ENCODE measurements around the gene GPR139. TPM values are rescaled to one million over a fixed set of nuclear protein-coding genes. Genes with fewer than 3 reads are reported as not detected.

The GPR139 gene
- not detected for total RNA-seq

DNA sequence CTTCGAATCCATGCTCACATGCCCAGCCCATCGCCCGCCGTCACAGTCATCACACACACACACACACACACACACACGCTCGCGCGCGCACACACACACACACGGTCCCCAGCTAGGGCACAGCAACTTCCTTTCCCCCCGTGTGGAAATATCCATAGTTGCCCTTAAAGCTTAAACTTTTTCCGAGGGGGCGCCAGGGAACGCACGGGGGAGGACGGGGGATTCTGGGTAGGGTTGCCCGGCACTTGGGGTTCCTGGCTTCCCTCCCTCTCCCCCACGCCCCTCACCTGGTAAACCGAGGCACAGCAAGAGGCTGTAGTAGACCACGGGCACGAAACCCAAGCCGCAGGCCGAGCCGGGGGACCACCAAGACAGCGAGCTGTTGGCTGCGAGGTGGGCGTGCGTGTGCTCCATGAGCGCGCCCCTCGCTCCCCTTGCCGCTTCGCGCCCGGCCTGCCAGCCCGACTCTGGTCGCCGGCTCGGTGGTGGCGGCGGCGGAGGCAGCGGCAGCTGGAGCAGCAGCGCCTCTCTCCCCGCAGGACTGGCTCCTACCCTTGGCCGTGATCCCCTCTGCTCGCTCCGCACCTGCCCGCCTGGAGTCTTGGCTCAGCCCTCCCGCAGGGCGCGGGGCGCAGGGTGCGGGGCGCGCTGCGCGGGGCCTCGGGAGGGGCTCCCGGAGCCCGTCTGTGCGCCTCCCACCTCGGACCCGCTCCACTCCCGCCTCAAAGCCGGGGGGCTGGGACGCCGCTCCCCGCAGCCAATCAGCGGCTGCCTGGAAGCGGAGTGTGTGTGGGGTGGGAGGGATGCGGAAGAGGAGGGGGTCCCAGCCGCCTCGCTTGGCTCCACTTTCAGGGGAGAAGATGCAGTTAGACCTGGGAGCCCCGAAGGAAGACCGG, at the start of gene GPR139:
TSS of gene GPR139 (minus strand) at position 688 of the 896 bp plus-strand sequence. CDS start at position 414, 274 bp downstream.
- H3K9me3 Mint-ChIP-seq, result no peaks in the 10 kb centered on the region
- no peak for DNase-seq
- no peaks in the 10 kb centered on the region for H3K36me3 Mint-ChIP-seq
- H3K4me3 Mint-ChIP-seq, result no peak within 1 kb of the TSS
- H3K27ac Mint-ChIP-seq, result no peak within 1 kb of the TSS
- H3K27me3 Mint-ChIP-seq, result peaks cover 42% of the 10 kb centered on the region
- H3K4me1 Mint-ChIP-seq, result no peaks in the 10 kb centered on the region

DNA sequence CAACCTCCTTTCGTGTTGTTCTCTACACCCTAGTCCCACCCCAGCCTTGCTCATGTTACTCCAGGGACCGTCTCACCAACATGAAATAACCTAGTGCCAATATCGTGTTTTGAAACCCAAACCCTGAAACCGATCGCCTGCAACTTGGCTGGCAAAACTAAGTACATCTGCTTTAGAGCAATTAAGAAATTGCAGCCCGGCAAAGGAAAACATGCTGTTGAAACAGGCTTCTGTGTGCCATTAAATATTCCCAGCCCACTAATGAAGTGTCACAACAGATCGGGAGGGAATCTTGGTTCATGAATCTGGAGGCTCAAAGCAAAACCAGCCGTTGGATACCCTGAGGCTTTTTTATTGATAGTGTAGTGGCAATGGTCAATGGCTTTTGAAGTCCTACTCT, 48.3 kb upstream of the GPR139 start:
- Mint-ChIP-seq H3K9me3 (peaks cover 17% of the 10 kb centered on the region), H3K36me3 (no peaks in the 10 kb centered on the region), H3K27me3 (peaks cover 3% of the 10 kb centered on the region), H3K4me3 (no peak overlapping the region), H3K4me1 (no peaks in the 10 kb centered on the region), H3K27ac (no peak overlapping the region)
- no peak for DNase-seq

DNA sequence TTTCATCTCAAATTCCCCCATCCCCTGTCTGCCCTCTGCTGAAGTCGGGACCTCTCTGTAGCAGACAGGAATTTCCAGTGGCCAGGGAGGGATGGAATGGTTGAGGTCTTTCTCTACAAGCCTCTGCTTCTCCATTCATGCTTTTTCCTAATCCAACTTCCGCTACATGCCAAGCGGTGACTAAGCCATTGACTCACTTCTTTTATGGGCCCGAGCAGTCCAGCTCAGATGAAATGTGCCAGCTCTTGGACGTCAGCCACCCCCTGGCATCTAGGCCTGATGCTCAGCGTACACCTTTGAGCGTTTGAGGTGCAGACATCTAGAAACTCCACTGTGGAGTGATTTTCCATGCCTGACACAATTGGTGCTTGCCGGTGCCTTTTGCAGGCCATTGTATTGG, 40.7 kb upstream of the GPR139 start:
- H3K4me3 Mint-ChIP-seq, result no peak overlapping the region
- DNase-seq, result no peak
- H3K27ac Mint-ChIP-seq, result no peak overlapping the region
- no peaks in the 10 kb centered on the region for H3K9me3 Mint-ChIP-seq
- H3K27me3 Mint-ChIP-seq, result peaks cover 3% of the 10 kb centered on the region
- no peaks in the 10 kb centered on the region for H3K4me1 Mint-ChIP-seq
- H3K36me3 Mint-ChIP-seq, result no peaks in the 10 kb centered on the region

DNA sequence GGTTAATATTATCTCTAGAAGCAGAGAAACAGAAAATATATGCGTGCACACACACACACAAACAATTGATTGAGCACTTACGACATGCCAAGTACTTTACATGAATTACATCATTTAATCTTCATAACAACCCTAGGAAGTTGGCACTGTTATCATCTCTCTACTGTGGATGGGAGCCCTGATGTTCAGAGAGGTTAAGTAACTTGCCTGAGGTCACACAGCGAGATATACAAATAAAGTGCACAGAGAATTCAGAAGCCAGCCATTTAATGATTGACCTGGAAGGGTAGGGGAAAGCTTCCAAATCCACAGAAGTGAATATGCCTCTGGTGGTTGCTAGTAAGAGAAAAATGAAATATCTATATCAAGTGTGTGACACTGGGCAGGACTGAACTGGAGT, 37.5 kb upstream of the GPR139 start:
- Mint-ChIP-seq H3K9me3 (no peaks in the 10 kb centered on the region), H3K4me3 (no peak overlapping the region), H3K27ac (no peak overlapping the region), H3K36me3 (no peaks in the 10 kb centered on the region), H3K27me3 (no peaks in the 10 kb centered on the region), H3K4me1 (no peaks in the 10 kb centered on the region)
- no peak for DNase-seq

DNA sequence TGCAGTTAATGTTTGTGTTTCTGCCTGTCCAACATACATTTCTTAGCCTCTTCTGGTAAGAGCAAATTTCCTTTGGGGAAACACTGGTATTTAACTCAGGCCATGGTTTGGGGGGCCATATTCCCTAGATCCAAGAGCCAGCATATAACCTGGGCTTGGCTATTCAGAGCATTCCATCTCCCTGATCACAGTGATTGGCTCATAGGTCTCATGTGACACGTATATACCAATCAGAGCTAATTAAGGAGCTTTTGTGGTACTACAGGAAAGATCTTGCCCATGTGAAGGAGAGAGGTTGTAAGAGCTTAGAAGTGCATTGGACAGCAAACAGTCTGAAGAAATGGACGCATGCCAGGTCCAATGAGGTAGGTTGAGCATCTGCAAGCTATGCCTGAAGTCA, 33.4 kb upstream of the GPR139 start:
- no peaks in the 10 kb centered on the region for H3K9me3 Mint-ChIP-seq
- no peaks in the 10 kb centered on the region for H3K27me3 Mint-ChIP-seq
- no peak overlapping the region for H3K27ac Mint-ChIP-seq
- DNase-seq, result no peak
- no peaks in the 10 kb centered on the region for H3K4me1 Mint-ChIP-seq
- no peak overlapping the region for H3K4me3 Mint-ChIP-seq
- H3K36me3 Mint-ChIP-seq, result no peaks in the 10 kb centered on the region

DNA sequence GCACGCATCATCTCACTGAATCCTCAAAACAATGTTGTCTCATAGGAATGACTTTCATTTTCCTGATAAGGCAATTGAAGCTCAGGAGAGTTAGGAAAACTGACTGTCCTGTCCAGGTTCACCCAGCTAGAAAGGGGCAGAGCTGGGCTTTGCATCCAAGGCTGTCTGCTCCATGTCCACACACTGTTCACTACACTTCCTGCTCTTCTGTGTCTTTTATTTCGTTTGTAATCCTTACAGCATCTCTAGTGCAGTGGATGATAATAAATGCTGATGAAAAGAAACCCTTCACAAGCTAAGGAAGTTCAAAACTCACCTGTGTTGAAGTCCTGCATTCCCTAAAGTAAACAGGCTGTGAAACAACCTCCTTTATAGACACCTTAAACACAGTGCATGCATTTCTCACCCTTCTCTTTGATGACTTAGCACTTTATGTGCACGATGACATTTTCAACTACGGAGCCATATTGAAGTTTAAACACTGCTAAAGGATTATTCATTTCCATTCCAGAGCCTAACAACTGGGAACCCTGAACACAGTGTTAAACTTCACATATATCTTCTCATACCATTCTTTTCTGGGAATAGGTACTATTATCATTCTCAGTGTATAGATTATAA, 31.0 kb upstream of the GPR139 start:
- Mint-ChIP-seq H3K4me1 (no peaks in the 10 kb centered on the region), H3K9me3 (no peaks in the 10 kb centered on the region), H3K4me3 (no peak overlapping the region), H3K36me3 (no peaks in the 10 kb centered on the region), H3K27ac (no peak overlapping the region), H3K27me3 (no peaks in the 10 kb centered on the region)
- no peak for DNase-seq

DNA sequence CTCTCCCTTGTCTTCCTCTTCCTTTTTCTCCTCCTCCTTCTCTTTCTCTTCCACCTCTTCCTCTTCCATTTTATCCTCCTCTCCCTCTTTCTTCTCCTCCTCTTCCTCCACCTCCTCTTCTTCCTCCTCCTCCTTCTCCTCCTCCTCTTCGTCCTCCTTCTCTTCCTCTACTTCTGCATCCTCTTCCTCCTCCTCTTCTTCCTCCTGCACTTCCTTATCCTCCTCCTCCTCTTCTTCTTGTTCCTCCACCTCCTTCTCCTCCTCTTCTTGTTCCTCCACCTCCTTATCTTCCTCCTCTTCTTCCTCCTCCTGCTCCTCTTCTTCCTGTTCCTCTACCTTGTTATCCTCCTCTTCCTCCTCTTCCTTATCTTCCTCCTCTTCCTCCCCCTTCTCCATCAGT, 28.8 kb upstream of the GPR139 start:
- H3K4me3 Mint-ChIP-seq, result no peak overlapping the region
- no peaks in the 10 kb centered on the region for H3K36me3 Mint-ChIP-seq
- H3K27me3 Mint-ChIP-seq, result no peaks in the 10 kb centered on the region
- no peaks in the 10 kb centered on the region for H3K4me1 Mint-ChIP-seq
- H3K9me3 Mint-ChIP-seq, result no peaks in the 10 kb centered on the region
- no peak for DNase-seq
- H3K27ac Mint-ChIP-seq, result no peak overlapping the region

DNA sequence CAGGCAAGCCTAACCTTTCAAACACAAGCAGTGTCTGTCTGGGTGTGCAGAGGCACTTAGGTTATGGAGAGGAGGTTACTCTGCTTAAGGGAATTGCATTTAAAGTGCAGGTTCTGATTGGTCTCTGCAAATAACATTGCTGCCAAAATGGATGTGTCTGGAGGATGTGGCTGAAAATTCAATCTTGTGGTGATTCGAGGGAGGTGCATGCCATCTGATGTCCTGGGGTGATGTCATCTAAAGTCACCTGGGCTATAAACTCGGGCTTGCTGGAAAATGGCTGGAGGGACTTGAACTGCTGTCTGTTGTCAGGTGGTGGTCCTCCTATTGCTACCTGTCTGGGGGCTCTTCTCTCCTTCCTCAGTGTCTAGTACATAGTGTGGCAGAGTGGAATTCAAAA, 28.3 kb upstream of the GPR139 start:
- H3K4me1 Mint-ChIP-seq, result no peaks in the 10 kb centered on the region
- H3K9me3 Mint-ChIP-seq, result no peaks in the 10 kb centered on the region
- no peak overlapping the region for H3K27ac Mint-ChIP-seq
- H3K36me3 Mint-ChIP-seq, result no peaks in the 10 kb centered on the region
- no peak for DNase-seq
- H3K27me3 Mint-ChIP-seq, result no peaks in the 10 kb centered on the region
- no peak overlapping the region for H3K4me3 Mint-ChIP-seq

DNA sequence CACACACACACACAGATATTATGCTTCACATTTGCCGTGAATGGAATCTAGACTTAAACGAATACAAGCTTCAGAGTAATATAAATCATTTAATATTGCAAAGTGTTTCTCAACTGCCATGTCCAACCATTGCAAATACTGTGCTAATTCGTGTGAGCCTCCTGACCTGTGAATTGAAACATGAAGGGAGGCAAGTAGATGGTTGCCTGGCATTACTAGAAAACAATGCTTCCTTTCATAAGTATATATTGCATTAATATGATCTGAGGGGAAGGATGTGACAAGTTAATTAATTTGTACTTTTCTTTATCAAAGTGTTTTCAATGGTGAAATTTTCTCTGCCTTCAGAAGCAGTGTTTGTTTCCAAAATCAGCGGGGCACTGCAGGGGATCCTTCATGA, 25.7 kb upstream of the GPR139 start:
- H3K4me1 Mint-ChIP-seq, result no peaks in the 10 kb centered on the region
- no peaks in the 10 kb centered on the region for H3K36me3 Mint-ChIP-seq
- H3K9me3 Mint-ChIP-seq, result no peaks in the 10 kb centered on the region
- no peak overlapping the region for H3K27ac Mint-ChIP-seq
- no peak overlapping the region for H3K4me3 Mint-ChIP-seq
- DNase-seq, result no peak
- no peaks in the 10 kb centered on the region for H3K27me3 Mint-ChIP-seq

DNA sequence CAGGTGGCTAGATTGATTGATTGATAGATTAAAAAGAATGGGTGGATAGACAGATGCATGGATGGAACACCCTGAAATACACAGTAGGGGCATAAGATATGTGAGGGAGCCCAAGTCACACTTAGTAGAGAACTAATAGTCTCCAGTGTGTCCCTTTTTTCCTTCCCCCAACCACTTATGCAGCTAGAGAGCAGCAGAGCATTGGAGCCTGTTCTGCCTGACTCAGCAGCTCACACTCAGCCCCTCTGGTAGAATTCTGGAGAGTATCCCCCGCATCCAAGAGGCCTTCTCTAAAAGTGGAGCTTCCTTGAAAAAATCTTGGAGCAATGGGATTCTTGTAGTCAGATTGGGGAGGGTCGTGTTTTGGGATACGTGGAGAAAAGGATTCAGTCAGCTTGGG, 20.5 kb upstream of the GPR139 start:
- Mint-ChIP-seq H3K36me3 (no peaks in the 10 kb centered on the region), H3K27ac (no peak overlapping the region), H3K4me3 (no peak overlapping the region), H3K4me1 (no peaks in the 10 kb centered on the region), H3K9me3 (no peaks in the 10 kb centered on the region), H3K27me3 (peaks cover 4% of the 10 kb centered on the region)
- DNase-seq, result no peak

DNA sequence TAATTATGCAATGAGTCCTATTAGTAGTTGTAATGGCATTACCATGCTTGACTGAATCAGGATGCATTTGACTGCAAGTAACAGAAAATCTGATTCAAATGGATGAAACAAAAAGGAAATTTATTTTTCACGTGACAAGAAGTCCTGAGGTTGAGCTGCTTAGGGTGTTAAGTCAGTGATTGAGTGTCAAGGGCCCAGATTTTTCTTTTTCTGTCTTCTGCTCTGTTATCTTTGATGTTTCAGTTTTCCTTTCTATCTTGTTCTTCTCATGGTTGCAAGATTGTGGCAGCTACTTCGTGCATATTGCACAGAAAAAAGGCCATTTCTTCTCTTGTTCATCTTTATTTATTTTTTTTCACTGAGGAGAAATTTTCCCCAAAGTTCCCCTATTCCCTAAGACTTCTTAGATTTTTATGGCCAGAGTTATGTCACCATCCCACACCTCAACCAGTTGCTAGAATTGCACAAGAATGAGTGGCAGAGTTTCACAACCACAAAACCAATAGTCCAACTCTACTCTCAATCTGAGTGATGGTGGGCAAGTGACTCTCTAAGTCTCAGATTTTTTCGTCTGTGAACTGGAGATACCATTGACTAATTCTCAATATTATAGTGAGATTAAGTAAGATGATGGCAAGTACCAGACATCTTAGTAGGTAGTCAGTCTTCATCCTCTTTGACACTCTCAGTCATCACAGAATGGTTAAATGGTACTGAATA, 15.7 kb upstream of the GPR139 start:
- Mint-ChIP-seq H3K4me1 (no peaks in the 10 kb centered on the region), H3K4me3 (no peak overlapping the region), H3K27me3 (peaks cover 8% of the 10 kb centered on the region), H3K9me3 (no peaks in the 10 kb centered on the region), H3K36me3 (no peaks in the 10 kb centered on the region), H3K27ac (no peak overlapping the region)
- DNase-seq, result no peak

DNA sequence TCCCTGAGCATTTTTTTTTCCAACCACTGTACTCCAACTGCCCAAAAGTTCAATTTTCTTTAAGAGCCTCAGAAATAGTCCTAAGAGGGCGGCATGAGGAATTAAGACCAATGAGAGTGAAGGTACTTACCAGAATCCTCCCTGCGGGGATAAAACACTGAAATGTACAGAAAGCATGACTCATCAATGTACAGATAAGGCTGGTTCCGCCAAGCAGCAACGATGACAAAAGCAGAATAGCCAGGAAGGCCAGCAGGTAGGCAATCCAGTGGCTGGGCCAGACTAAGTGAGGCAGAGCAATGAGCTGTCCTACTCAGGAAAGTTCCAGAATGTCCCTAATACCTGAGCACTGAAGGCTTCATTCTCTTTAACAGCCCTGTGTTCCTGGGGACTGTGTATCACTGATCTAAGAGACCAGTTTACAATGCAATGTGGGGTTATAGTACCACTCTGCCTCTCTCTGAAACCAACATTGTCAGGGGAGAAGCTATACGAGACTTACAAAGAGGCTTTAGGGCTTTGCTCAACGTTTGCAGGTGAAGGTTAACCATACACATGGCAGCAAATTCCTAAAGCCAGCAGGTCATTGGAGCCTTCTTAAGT, 11.0 kb upstream of the GPR139 start:
- H3K27me3 Mint-ChIP-seq, result peaks cover 8% of the 10 kb centered on the region
- no peak overlapping the region for H3K27ac Mint-ChIP-seq
- H3K9me3 Mint-ChIP-seq, result no peaks in the 10 kb centered on the region
- H3K36me3 Mint-ChIP-seq, result no peaks in the 10 kb centered on the region
- H3K4me3 Mint-ChIP-seq, result no peak overlapping the region
- H3K4me1 Mint-ChIP-seq, result no peaks in the 10 kb centered on the region
- no peak for DNase-seq

DNA sequence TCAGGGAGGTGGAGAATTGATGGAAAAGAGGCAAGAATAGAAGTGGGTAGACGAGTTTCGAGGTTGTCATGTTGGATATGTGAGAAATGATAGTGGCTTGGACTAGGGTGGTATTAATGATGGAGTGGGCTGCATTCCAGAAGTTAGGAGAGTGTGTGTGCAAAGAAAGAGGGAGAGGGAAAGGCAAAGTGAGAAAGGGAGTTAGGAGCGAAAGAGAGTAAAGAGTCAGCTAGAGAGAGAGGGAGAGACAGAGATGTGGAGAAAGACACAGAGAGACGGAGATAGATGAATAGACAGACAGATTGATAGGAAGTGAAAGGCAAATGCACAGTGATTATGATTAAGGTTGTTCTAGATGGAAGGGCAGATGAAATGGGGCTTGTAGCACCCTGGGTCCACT, 5.4 kb upstream of the GPR139 start:
- Mint-ChIP-seq H3K36me3 (no peaks in the 10 kb centered on the region), H3K27ac (no peak overlapping the region), H3K4me3 (no peak overlapping the region), H3K9me3 (no peaks in the 10 kb centered on the region), H3K27me3 (peaks cover 30% of the 10 kb centered on the region), H3K4me1 (no peaks in the 10 kb centered on the region)
- DNase-seq, result no peak

DNA sequence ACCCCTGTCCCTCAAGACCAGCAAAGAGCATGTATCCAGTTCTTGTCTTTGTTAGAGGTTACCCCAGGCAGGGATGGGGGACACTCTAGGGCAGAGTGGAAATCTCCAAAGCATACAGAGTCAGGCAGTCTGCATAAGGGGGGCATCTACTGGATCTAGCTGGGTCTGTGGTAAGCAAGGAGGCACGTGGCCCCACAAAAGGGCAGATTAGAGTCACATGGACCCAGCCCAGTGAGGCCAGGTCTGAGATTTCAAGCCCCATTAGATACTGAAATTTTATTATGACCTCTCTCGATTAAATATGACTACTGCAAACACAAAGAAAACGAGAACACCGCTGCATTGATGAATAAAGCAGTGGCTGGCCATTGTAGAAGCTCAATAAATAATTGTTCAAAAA, 1.6 kb upstream of the GPR139 start:
- no peaks in the 10 kb centered on the region for H3K36me3 Mint-ChIP-seq
- H3K4me3 Mint-ChIP-seq, result no peak overlapping the region

More for the DNA sequence above, 1.6 kb upstream of the GPR139 start:
- H3K27me3 Mint-ChIP-seq, result peaks cover 40% of the 10 kb centered on the region
- no peak for DNase-seq
- H3K4me1 Mint-ChIP-seq, result no peaks in the 10 kb centered on the region
- H3K9me3 Mint-ChIP-seq, result no peaks in the 10 kb centered on the region
- no peak overlapping the region for H3K27ac Mint-ChIP-seq
